H1 (cell line): ENCODE measurements around the gene RHBDF2. TPM values are rescaled to one million over a fixed set of nuclear protein-coding genes. Genes with fewer than 3 reads are reported as not detected.
A peak's percentile ranks its signal among the peaks of the same experiment; 100 is the strongest.

Experiments used
- BRCA1 ChIP-seq: IDR thresholded peaks from 2 replicates; pipeline ENCODE4 v1.6.1; 2012; ENCODE audit warnings: low read depth, low read length, improper control_type of control experiment
- CBX8 ChIP-seq: fragments of 300-800, 300-1000 bp; sonication (generic); IDR thresholded peaks from 2 replicates; pipeline ENCODE4 v1.7.1; 2016; ENCODE audit warnings: low read depth, low read length, borderline replicate concordance
- CEBPB ChIP-seq: IDR thresholded peaks from 2 replicates; pipeline ENCODE4 v1.6.1; 2012; ENCODE audit warnings: low read depth, low read length
- CHD7 ChIP-seq: fragments of 300-600 bp; sonication (generic); IDR thresholded peaks from 2 replicates; pipeline ENCODE4 v1.7.1; 2012; ENCODE audit warnings: low read length, moderate library complexity, mild to moderate bottlenecking, inconsistent platforms; ENCODE audit not compliant: insufficient replicate concordance
- JUND ChIP-seq: IDR thresholded peaks from 2 replicates; pipeline ENCODE4 v1.6.1; 2011; ENCODE audit warnings: mild to moderate bottlenecking, improper control_type of control experiment, low read length
- RNF2 ChIP-seq: fragments of 200-900, 300-1000 bp; sonication (generic); IDR thresholded peaks from 2 replicates; pipeline ENCODE4 v1.7.1; 2016; ENCODE audit warnings: borderline replicate concordance, low read depth, mild to moderate bottlenecking, antibody characterized with exemption, low read length; ENCODE audit not compliant: poor library complexity, severe bottlenecking; ENCODE audit errors: missing control alignments
- SIN3A ChIP-seq, 2 experiments: IDR thresholded peaks in 1 of 2; conservative IDR thresholded peaks in 1 of 2; 2 replicates each; pipeline ENCODE4 v1.6.1; 2011 to 2012; ENCODE audit warnings: low read length in 2 of 2, improper control_type of control experiment in 1 of 2, low read depth in 1 of 2, mild to moderate bottlenecking in 1 of 2
- SP2 ChIP-seq: IDR thresholded peaks from 2 replicates; pipeline ENCODE4 v1.6.1; 2012; ENCODE audit warnings: mild to moderate bottlenecking, low read length, inconsistent platforms
- SRF ChIP-seq: IDR thresholded peaks from 2 replicates; pipeline ENCODE4 v1.6.1; 2011; ENCODE audit warnings: mild to moderate bottlenecking, low read depth, low read length, moderate library complexity
- TEAD4 ChIP-seq: IDR thresholded peaks from 2 replicates; pipeline ENCODE4 v1.6.1; 2012; ENCODE audit warnings: low read depth, low read length, inconsistent platforms, mixed read lengths
- polyA plus RNA-seq, 7 experiments: library from polyadenylated mRNA; depleted of rRNA in 3 of 7; stranded (reverse) in 5 of 7; unstranded in 2 of 7; fragments of >200 nt in 5 of 7; fragments of 200-250 nt in 2 of 7; gene quantifications; 1 replicate in 5 of 7; 2 replicates in 1 of 7; 4 replicates in 1 of 7; pipeline versions ENCODE4 v1.2.1 to v1.2.3, GENCODE V29; 2011 to 2013; ENCODE audit warnings: missing spikeins in 2 of 7, mixed read lengths in 2 of 7
- total RNA-seq: library from RNA; stranded (reverse); fragmentation: NEBNext Ultra II Directional; extraction: Animal tissue kit (Norgen Biotek cat#: 25700); gene quantifications from 2 replicates; pipeline ENCODE4 v1.2.1, GENCODE V29; 2021

RHBDF2 gene
- total and polyA plus RNA-seq, 2 of the 8 experiments (the other 6 are each of a cell fraction or from before 2014, with no cell fraction given) = 21.2 to 25.9 TPM

- TF ChIP-seq RNF2 (no peak), SIN3A (conservative IDR thresholded peaks at IDR 0.05 in 1 of 2, IDR thresholded peaks at IDR 0.05 in 1 of 2; ENCODE audit: low read depth in 1 of 2, low read length in 2 of 2) (peak; percentile 42 to 70; a peak in 2 of 4 replicates), CHD7 (no peak), JUND (no peak), BRCA1 (no peak), SRF (no peak), CEBPB (no peak), TEAD4 (peak; percentile 33; the same call in 1 of the 2 replicates), CBX8 (no peak), SP2 (no peak)
These were observed 48.4 kb downstream of the RHBDF2 start, which contains the start of gene UBE2O (continued) for GRCh38 chr17:76452660-76453430.
